Common myeloid progenitor, CD34-positive (primary cell): ENCODE data around the gene PKNOX1.
"Not testable (repeated sequence)": the region's sequence is repeated elsewhere in the genome, so short reads cannot be mapped to it uniquely, and the experiment has no call there.

Experiments
- CTCF ChIA-PET: fragments of 350-600 bp; sonication (Branson Sonifier 250); formaldehyde crosslinking; loops from one replicate; lab custom pipeline; 2021; ENCODE audit warnings: antibody characterized with exemption; lab: Charles Lee
- POLR2A ChIA-PET: fragments of 350-600 bp; sonication (Branson Sonifier 250); formaldehyde crosslinking; loops from one replicate; lab custom pipeline; 2021; ENCODE audit warnings: antibody characterized with exemption; lab: Charles Lee
- DNase-seq, 3 donors: peaks; one replicate each; pipeline versions ENCODE4 v3.0.0 to v3.0.0-alpha.2; 2013
- H3K27ac ChIP-seq, 2 experiments: 1 replicate in 1 of 2; 2 replicates in 1 of 2; pipeline ENCODE4 v1.7.0; 2013; ENCODE audit warnings: inconsistent platforms in 2 of 2, low read length in 2 of 2, mild to moderate bottlenecking in 2 of 2, low read depth in 1 of 2, moderate library complexity in 1 of 2; ENCODE audit not compliant: severe bottlenecking in 2 of 2, insufficient read depth in 1 of 2, poor library complexity in 1 of 2
- H3K27me3 ChIP-seq, 5 experiments: replicated peaks in 2 of 5; 1 replicate in 3 of 5; 2 replicates in 2 of 5; pipeline versions ENCODE4 v1.6.1 to v1.7.0; 2013; ENCODE audit warnings: low read length in 4 of 5, mild to moderate bottlenecking in 2 of 5, moderate library complexity in 2 of 5, inconsistent platforms in 1 of 5; ENCODE audit not compliant: insufficient read depth in 5 of 5, control insufficient read depth in 4 of 5
- H3K36me3 ChIP-seq, 4 experiments: 1 replicate in 2 of 4; 2 replicates in 2 of 4; pipeline versions ENCODE4 v1.6.1 to v1.7.0; 2013; ENCODE audit warnings: low read length in 3 of 4, control low read depth in 1 of 4, mild to moderate bottlenecking in 1 of 4; ENCODE audit not compliant: control insufficient read depth in 4 of 4, insufficient read depth in 4 of 4
- H3K4me1 ChIP-seq, 4 experiments: 1 replicate in 3 of 4; 2 replicates in 1 of 4; pipeline versions ENCODE4 v1.6.1 to v1.7.1; 2013; ENCODE audit warnings: low read length in 3 of 4, mild to moderate bottlenecking in 3 of 4, control low read depth in 1 of 4, inconsistent platforms in 1 of 4, moderate library complexity in 1 of 4; ENCODE audit not compliant: control insufficient read depth in 4 of 4, insufficient read depth in 4 of 4; ENCODE audit errors: control extremely low read depth in 1 of 4
- H3K4me3 ChIP-seq, 7 experiments: 1 replicate in 4 of 7; 2 replicates in 3 of 7; pipeline versions ENCODE4 v1.5.1 to v1.7.0; 2013; ENCODE audit warnings: mild to moderate bottlenecking in 7 of 7, low read length in 6 of 7, moderate library complexity in 6 of 7, inconsistent platforms in 2 of 7, low read depth in 2 of 7, control low read depth in 1 of 7; ENCODE audit not compliant: insufficient read depth in 4 of 7, control insufficient read depth in 1 of 7; ENCODE audit errors: extremely low read depth in 1 of 7
- H3K9me3 ChIP-seq, 5 experiments: 1 replicate in 4 of 5; 2 replicates in 1 of 5; pipeline versions ENCODE4 v1.6.1 to v1.7.1; 2013; ENCODE audit warnings: low read length in 4 of 5, mild to moderate bottlenecking in 2 of 5, inconsistent platforms in 1 of 5, low read depth in 1 of 5, moderate library complexity in 1 of 5; ENCODE audit not compliant: control insufficient read depth in 4 of 5, insufficient read depth in 2 of 5; ENCODE audit errors: control extremely low read depth in 1 of 5
- WGBS: methylation state at CpG from one replicate; pipeline ENCODE4 v1.1.5; 2013; ENCODE audit not compliant: insufficient coverage; 5-methylcytosine and 5-hydroxymethylcytosine counted together

Gene PKNOX1

DNA sequence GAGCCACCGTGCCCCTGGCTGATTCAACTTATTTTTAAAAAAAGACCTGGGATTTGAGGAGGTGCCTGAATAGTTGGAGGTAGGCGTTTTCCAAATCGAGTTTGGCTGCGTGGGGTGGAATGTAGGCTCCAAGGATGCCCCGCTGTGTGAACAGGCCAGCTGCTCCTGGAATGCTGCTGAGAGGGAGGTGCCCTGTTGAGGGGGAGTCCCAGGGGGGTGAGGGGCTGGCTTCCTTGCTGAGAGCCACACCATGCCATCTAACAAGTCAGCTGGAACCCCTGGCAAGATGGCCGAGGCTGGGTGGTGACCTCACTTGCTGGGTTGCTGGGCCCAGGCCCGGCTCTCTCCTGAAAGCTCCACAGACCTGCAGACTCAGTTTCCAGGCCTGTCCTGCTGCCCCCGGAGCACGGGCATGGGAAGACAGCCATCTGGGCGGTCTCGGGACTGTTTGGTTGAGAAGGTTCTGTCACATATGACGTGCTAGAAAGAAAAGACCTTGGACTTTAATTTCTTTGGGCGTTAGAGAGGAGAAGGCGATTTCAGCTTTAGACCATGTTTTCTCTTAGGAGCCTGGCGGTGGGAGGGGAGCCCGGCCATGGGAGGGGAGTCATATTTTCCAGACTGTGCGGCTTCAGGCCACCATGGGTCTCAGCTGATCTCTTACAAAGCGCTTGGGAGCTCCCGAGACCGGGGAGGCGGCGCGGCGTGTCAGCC lies 108.4 kb downstream of the PKNOX1 start:
- H3K4me3 ChIP-seq, CTCF ChIA-PET, H3K4me1 ChIP-seq, POLR2A ChIA-PET, DNase-seq, H3K27me3 ChIP-seq, H3K27ac ChIP-seq, H3K9me3 ChIP-seq, H3K36me3 ChIP-seq: not testable (repeated sequence)
- WGBS = no CpG with 5 or more reads among the region's 24 CpGs
